Tongue (tissue), 2 donors: Measurements from ENCODE around the gene VEGFA. TPM values are rescaled to one million over a fixed set of nuclear protein-coding genes. Genes with fewer than 3 reads are reported as not detected.

ENCODE experiments used
- DNase-seq: peaks from one replicate; pipeline ENCODE4 v3.0.0-alpha.2; 2015
- total RNA-seq: library from RNA; depleted of rRNA; stranded (reverse); fragments of >200 nt; gene quantifications from one replicate; pipeline ENCODE4 v1.2.3, GENCODE V29; 2014

Gene VEGFA
- total RNA-seq, 1 donor from 2014 or later: 170 TPM

GRCh38 chr6:43772681-43773049 is 2.7 kb downstream of the VEGFA start:
- DNase-seq: peak; percentile 71

GRCh38 chr6:43773050-43773979 is 3.3 kb downstream of the VEGFA start:
- peak; percentile 45 for DNase-seq

- DNase-seq: no peak
Observed at GRCh38 chr6:43773980-43774775, 4.2 kb downstream of the VEGFA start.

GRCh38 chr6:43774776-43775534 is 4.9 kb downstream of the VEGFA start:
- DNase-seq: peak; percentile 83

GRCh38 chr6:43775535-43775885 is 5.5 kb downstream of the VEGFA start:
- no peak for DNase-seq

- DNase-seq: no peak
Observed at GRCh38 chr6:43776115-43776798, 6.2 kb downstream of the VEGFA start.

- DNase-seq: peak; percentile 49
Observed at GRCh38 chr6:43776799-43777776, 7.1 kb downstream of the VEGFA start.

GRCh38 chr6:43778131-43778855 is 8.3 kb downstream of the VEGFA start:
- DNase-seq: no peak

GRCh38 chr6:43778976-43779851 is 9.2 kb downstream of the VEGFA start:
- DNase-seq: no peak

- DNase-seq: peak; percentile 63
Observed at GRCh38 chr6:43779852-43780236, 9.8 kb downstream of the VEGFA start.

GRCh38 chr6:43780293-43780692 is 10.3 kb downstream of the VEGFA start:
- DNase-seq: no peak

- no peak for DNase-seq
Observed at GRCh38 chr6:43780941-43781928, 11.2 kb downstream of the VEGFA start.

- no peak for DNase-seq
Observed at GRCh38 chr6:43781941-43782704, 12.1 kb downstream of the VEGFA start.

- DNase-seq: no peak
Observed at GRCh38 chr6:43782764-43783513, 12.9 kb downstream of the VEGFA start.

GRCh38 chr6:43784049-43784855 is 14.2 kb downstream of the VEGFA start:
- DNase-seq: no peak
